Skin of body (tissue), 2 donors: ENCODE measurements around the gene FHOD1. TPM values are rescaled to one million over a fixed set of nuclear protein-coding genes. Genes with fewer than 3 reads are reported as not detected.

Experiments used
- DNase-seq: peaks from one replicate; lab custom pipeline; 2025; lab: John Stamatoyannopoulos, UW
- total RNA-seq: library from RNA; depleted of rRNA; stranded (reverse); fragments of >200 nt; gene quantifications from one replicate; pipeline ENCODE4 v1.2.3, GENCODE V29; 2014

The FHOD1 gene
- total RNA-seq, 1 donor from 2014 or later = 8.0 TPM

DNA sequence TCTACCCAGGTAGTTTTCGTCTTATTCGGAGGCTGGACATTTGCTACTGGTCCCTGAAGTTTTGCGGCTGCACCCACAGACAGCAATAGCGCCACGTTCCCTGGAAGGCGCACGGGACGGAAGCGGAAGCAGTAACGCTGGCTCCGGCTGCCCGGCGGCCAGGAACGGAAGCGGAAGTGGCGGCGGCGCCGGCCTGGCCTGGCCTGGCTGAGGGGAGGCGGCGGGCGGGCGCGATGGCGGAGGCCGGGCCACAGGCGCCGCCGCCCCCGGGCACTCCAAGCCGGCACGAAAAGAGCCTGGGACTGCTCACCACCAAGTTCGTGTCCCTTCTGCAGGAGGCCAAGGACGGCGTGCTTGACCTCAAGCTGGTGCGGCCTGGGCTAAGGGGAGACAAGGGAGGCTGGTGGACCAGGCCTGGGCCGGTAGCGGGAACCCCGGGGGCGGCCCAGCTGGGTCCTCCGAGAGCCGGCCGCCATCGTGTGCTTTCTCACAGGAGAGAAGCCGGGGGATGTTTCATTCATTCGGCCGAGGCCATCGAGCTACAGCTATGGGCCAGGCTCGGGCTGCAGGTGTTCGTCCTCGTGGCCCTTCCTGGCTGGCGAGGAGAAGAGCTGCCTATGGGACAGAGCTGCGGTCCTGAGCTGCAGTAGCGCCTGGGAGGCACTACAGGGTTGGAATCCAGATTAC is 55.1 kb downstream of the FHOD1 start, which contains the start of gene E2F4:
TSS of gene E2F4 (plus strand) at position 161 of the 687 bp plus-strand sequence. CDS start at position 234, 73 bp downstream.
- DNase-seq = peak; percentile 93

DNA sequence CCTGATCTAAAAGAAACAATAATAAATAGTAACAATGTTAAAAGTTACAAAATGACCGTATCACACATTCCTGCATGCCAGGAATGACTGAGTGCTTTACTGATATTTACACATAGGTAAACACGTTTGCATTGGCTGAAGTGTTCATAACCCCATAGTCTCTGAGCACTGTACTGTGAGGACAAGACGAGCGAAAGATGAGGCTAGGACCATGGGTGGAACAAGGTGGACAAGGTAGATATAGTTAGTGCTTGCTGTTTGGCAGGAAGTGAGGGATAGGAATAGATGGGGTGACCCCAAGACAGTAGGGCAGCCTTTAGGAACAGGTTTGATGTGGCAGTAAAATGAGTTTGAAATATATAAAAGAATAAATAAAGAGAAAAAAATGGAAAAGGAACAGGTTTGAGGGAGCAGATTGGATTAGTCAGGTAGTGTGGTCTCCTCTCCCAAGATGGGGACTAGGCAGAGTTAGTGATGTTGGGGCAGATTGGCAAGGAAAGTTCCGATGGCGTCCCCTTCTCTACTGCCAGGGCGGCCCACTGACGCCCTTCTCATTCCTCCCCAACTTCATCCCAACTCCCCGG is 55.8 kb downstream of the FHOD1 start:
- DNase-seq = no peak

DNA sequence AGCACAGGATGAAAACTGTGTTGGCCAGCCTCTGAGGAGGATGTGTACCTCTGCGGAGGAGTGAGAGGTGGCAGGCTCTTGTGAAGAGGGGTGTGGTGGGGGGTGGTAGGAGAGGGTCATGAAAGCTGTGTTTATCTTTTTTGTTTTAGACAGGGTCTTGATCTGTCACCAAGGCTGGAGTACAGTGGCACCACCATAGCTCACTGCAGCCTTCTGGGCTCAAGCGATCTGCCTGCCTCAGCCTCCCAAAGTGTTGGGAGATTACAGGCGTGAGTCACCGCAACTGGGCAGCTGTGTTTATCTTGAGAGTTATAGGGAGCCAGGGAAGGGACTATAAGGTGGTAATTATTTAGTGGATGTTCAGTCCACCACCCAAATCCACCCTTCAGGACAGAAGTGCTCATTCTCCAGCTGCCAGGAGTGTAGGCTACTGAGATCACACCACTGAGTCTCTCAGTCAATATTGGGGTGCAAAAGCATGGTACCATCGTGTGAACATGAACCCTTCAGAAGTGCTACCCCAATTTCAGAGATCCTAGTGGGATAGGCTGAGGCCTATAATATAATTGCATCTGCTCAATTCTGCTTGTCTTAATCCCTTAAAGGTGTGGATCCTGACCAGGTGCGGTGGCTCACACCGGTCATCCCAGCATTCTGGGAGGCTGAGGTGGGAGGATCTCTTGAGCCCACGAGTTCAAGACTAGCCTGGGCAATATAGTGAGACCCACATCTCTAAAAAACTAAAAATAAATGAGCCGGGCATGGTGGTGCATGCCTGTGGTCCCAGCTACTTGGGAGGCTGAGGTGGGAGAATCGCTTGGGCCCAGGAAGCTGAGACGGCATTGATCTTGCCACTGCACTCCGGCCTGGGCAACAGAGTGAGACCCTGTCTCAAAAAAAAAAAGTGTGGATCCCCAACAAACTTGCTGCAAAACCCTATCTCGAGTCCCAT is 56.6 kb downstream of the FHOD1 start:
- no peak for DNase-seq

DNA sequence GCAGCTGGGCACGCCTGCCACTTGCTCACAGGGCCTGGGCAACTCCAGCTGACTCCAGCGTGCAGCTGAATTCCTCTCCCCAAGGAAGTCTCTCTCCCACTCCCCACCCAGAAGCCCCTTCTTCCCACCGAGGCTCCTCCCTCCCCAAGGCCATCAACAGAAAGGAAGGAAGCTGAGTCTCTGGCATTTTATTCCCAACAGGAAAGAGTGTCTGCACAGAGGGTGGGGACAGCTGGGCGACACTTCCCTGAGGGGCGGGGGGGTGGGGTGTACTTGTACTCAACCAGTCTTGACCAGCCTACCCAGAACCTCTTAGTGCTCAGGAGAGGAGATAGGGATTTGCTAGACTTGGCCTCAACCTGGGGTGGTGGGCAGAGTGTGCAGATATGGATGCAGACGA is 57.2 kb downstream of the FHOD1 start, which contains the start of gene EXOC3L1:
TSS of gene EXOC3L1 (minus strand) at position 96 of the 400 bp plus-strand sequence. CDS start 460 bp downstream, outside the sequence.
- no peak for DNase-seq

DNA sequence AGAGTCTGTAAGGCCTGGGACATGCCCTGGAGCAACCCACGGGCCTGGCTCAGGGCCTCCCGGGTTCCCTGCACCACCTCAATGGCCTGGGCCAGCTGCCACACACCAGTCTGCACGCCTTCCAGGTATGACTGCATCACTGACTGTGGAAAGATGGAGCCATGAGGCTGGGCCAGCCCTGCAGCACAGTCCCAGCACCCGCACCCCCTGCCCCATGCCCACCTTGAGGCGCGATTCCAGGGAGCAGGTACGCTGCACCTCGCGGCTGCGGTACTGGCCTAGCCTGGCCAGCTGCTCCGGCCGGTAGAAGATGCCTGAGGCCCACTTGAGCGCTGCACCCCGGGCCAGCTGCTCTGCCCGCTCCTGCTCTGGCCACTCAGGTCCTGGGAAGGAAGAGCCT is 58.5 kb downstream of the FHOD1 start:
- DNase-seq = no peak

DNA sequence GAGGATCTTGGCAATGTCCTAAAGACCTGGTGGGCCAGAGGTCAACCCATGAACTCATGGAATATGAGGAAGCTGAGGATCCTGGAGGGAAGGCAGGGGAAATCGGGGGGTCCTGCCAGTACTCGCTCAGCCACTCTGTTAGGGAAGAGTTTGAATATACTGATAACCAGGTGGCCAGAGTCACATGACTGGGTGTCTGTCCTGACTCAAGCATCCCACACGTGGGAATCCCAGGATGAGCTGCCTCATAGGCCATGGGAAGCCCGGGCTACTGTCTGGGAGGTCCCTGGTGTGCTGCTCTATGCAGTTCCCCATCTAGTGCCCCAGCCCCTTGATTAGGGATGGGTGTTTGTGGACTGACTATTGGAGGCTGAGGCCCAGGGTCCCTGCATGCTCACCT is 59.0 kb downstream of the FHOD1 start:
- no peak for DNase-seq

DNA sequence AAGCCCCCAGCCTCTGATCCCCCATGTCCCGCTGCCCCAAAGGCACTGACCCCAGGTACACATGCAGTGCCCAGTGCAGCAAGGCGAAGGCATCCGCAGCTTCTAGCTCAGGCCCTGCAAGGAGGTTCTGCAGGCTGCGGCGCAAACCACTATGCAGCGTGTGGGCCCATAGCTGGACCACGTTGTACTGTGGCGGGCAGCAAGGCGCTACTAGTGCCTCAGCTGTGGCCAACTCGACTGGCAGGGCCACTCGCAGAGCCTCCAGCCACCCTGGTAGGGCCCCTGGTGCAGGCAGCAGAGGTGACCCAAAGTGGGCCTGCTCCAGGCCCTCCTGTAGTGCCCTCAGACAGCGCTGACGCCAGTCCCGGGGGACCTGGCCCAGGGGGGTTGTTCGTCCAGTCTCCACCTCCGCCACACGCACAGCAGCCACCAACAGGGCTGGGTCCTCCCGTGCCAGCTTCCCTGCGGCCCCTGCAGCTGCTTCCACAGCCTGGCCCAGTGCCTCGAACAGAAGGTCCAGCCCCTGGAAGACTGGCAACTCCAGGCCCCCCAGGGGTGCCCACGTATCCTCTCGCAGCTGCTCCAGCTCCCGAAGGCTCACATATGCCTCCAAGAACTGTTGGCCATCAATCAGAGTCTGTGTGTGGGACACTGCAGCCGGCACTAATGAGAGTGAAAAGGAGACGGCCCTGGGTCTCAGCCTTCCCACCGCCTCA is 59.9 kb downstream of the FHOD1 start:
- DNase-seq = no peak

DNA sequence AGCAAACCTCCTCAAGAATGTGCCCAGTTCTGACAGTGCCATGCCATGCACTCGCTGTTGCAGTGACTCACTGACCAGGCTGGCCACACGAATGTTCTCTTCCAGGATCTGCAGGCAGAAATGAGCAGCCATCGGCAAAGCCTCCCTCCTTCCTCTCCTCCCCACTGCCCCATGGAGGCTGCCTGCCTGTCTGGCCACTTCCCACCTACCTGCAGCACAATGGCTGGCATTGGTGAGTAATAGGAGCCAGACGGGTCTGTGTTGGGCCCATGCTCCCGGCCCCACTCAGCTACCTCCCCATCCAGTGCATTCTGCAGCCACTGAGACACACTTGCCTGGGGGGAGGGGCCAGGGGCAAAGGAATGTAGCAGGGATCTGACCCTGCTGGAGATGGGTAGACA is 60.7 kb downstream of the FHOD1 start:
- DNase-seq = no peak

DNA sequence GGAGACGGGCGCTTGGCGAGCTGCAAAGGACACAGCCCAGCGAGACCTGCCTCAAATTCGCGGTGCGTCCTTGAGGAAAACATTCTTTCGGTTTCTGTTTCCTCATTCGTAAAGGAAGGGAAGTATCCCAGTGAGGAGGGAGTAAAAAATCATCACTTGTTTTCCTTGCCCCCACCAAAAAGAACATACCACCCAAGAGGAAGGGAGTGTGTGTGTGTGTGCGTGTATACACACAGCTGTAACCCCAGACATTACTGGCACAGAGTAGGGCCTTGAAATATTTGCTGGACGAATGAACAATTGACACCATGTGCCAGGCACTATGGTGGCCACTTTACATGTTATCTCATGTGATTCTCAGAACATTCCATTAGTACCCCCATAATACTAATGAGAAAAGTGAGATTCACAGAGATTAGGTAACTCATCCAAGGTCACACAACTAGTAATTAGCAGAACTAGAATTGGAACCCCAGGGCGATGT is 61.6 kb downstream of the FHOD1 start:
- no peak for DNase-seq

DNA sequence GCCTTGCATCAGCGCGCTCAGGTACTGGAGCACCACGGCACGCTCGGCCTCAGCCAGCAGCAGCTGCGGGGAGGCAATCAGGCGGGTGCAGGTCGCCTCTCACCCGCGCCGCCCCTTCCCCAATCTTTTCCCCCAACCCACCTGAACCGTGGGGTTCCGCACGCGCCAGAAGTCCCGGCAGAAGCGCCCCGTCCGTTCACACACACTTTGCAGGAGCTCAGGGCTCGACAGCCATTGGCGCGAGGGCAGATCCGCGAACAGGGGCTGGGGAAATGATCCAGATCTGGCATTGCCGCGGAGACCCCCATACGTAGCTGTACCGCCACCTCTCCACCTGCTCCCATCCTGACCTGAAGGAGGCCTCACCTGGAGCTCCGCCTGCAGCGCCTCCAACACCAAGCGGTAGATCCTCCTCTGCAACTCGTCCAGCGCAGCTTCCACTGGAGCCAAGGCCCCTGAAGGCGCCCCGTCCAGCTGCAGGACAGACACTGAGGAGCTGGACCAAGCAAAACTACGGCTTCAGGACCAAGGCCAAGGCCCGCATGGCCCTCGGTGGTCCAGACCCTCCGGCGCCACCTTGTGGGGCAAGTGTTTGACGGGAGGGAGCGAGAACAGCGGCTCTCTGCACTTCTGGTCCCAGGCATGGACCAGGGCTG is 62.2 kb downstream of the FHOD1 start:
- peak; percentile 75 for DNase-seq

DNA sequence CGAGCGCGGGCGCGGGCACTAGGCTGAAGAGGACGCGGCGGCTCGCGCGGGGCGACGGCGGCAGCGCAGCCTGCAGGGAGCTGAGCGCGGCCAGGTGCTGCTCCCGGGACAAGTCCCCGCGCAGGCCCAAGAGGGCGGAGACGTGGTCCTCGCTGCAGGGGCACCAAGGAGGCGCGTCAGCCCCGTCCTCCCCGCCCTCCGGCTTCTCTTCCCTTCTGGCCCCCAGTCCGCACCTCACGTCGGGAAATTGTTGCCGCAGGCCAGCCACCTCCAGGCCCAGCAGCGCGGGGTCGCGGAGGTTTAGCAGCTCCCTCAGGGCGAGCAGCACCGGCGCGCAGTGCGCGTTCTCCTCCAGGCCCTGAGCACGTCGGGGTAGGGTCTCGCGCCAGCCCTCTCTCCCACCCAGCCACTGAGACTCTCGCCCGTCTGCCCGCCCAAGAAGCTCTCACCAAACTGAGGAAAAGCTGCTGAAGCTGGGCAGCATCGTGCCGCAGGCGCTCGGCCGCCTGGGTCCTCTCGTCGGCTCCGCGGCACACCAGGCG is 62.8 kb downstream of the FHOD1 start:
- no peak for DNase-seq

DNA sequence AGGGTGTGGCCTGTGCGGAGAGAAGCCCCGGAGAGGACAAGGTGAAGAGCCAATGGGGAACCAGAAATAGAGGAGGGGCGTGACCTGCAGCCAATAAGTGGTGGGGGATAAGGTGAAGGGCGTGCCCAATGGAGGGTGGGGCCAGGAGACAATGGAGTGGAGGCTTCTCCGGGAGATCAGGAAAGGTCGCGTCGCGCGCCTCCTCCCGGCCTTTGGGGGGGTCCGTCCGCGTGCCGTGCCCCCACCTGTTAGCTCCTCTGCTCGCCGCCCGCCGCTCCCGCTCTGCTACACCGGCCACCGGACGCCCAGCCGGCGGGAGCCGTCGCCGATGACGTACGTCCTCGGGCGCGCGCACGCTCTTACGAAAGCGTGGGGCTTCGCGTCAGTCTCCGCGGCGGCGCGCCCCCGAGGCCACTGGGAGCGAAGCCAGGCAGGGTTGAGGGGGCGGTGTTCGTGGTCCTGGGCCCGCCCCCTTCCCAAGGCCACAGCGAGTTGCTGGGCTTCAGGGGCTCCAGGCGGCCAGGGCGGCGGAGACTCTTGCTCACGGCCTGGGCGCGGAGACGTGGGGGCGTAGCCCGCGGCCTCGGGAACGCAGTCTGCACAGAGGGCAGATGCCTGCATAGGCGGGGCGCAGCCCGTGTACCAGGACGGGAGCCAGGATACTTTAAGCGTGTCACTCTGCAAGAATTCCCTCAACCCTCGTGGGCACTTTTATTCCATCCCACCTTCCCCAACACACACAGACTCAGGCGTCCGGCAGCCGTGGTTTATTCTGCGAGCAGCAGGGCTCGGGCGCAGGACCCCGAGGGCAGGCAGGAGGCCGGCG is 63.4 kb downstream of the FHOD1 start, which contains the start of gene MATCAP1:
TSS of gene MATCAP1 (minus strand) at position 337 of the 826 bp plus-strand sequence. CDS start 3,353 bp downstream, outside the sequence.
- DNase-seq = peak; percentile 96

DNA sequence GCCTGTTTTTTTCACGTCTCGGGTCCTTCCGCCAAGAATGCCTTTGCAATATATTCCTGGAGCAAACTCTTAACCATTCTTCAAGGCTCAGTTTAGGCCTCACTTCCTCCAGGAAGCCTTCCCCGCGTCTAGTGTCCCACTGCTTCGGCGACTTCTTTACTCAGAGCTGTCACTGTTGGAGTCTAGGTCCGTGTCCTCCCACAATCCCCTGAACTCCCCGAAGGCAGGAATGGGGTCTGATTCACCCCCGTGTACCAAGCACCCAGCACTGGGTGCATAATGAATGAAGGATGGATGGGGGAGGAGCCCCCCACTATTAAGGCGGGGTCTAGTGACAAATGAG is 64.0 kb downstream of the FHOD1 start:
- no peak for DNase-seq

DNA sequence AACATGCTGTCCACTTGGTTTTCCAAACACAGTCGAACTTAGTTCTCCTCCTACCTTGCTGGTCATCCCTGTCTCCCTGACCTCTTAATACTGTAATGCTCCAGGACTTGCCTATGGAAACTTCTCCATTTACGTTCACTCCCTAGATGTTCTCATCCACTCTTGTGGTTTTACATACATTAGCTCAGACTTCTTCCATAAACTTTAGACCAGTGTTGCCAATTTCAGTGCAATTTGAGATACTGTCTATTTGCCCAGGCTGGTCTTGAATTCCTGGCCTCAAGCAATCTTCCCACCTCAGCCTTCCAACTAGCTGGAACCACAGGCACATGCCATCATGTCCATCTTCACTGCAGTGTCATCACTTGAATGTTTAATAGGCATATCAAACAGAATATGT is 65.0 kb downstream of the FHOD1 start:
- DNase-seq = no peak

DNA sequence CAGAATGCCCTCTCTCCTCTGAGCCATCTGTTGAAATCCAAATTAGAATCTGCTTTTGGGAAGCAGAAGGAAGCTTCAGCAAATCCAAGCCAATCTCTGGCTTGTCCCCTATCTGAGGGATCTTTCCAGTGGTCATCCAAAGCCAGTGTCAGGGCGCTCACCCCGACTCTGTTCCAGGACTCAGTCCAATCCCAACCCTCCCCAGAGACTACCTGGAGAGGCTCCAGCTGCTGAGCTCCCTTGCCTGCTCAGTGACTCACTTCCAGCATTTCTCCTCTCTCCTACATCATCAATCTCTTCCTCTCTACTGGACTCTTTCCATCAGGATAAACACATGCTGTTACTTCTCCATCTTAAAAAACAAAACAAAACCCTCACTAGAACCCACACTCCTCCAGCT is 65.9 kb downstream of the FHOD1 start:
- no peak for DNase-seq

DNA sequence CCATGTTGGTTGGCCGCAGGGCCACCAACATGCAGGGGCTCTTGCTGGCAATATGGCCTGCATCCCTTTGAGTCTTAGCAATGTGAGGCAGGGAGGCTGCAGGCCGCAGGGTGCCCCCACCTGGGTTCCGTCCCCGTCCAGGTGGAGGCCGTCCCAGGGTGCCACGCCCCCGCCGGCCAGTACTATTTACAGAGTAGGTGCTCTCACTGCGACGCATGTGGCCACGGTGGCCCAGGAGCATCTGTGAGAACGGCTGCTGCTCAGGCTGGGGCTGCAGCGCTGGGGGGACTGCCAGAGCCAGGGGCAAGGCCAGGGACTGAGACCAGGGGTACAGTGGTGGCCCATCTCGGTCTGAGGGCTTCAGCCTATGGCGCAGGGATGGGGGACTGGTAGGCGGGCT is 67.1 kb downstream of the FHOD1 start:
- no peak for DNase-seq

DNA sequence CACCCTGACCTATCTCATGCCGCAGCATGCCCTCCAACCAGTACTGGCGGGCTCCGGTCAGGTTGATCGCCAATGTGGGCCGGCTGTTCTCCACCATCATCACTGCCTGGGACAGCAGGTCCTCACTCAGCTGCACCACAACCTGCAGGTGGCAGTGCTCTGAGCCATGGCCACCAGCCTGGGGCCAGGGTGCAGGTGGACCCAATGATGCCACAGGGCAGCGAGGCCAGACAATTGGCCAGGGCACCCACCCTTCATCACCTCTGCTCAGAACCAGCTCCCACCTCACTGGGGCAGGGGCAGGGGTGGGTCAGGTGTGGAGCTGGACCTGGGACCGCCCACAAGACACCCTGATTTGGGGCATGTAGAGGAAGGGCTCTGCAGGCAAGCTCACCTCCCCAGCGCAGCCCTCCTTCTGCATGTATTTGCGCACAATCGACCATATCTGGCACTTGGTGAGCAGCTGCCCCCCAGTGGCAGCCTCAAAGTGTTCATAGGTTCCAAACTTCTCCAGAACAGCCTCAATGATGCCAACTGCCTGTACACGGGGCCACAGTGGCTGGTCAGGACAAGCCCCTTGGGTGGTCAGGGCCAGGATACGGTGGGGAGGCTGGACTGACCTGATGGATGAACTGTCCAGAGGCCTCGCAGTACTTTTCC is 67.7 kb downstream of the FHOD1 start:
- no peak for DNase-seq
